VCaP (cell line): ENCODE data around the gene CCL4.
"Not testable (repeated sequence)": the region's sequence is repeated elsewhere in the genome, so short reads cannot be mapped to it uniquely, and the experiment has no call there.

Experiments used
- H3K27ac ChIP-seq: fragments of 450-650 bp; 2 replicates; pipeline ENCODE4 v1.5.1; 2017
- CTCF ChIP-seq: fragments of 450-650 bp; conservative IDR thresholded peaks from 2 replicates; pipeline ENCODE4 v1.5.1; 2017; ENCODE audit warnings: mild to moderate bottlenecking, moderate library complexity

The CCL4 gene

GRCh38 chr17:36103401-36103975, at the start of gene CCL4:
TSS of gene CCL4 (plus strand) at chr17:36103827. CDS start at chr17:36103906, 79 bp downstream.
- not testable (repeated sequence) for H3K27ac ChIP-seq

GRCh38 chr17:36055171-36055570, 48.5 kb upstream of the CCL4 start:
- no peak for TF ChIP-seq CTCF

GRCh38 chr17:36055921-36056520, 47.6 kb upstream of the CCL4 start:
- no peak for TF ChIP-seq CTCF
- H3K27ac ChIP-seq: no peak overlapping the region

More at GRCh38 chr17:36055171-36055570, 48.5 kb upstream of the CCL4 start:
- no peak overlapping the region for H3K27ac ChIP-seq

- no peak overlapping the region for H3K27ac ChIP-seq
- no peak for TF ChIP-seq CTCF
These were observed 45.7 kb upstream of the CCL4 start for GRCh38 chr17:36057911-36058310.

- no peak overlapping the region for H3K27ac ChIP-seq
- TF ChIP-seq CTCF: no peak
These were observed 44.2 kb upstream of the CCL4 start for GRCh38 chr17:36059406-36059805.

GRCh38 chr17:36060816-36061215, 42.8 kb upstream of the CCL4 start:
- no peak overlapping the region for H3K27ac ChIP-seq
- TF ChIP-seq CTCF: no peak

- no peak for TF ChIP-seq CTCF
- no peak within 1 kb of the TSS for H3K27ac ChIP-seq
These were observed 39.7 kb upstream of the CCL4 start, which contains the start of gene CCL18 for GRCh38 chr17:36063786-36064541. TSS of gene CCL18 (plus strand) at chr17:36064272. CDS start at chr17:36064343, 71 bp downstream.
